Dermis microvascular lymphatic vessel endothelial cell (primary cell): ENCODE measurements around the gene CCDC57. TPM values are rescaled to one million over a fixed set of nuclear protein-coding genes. Genes with fewer than 3 reads are reported as not detected.

ENCODE experiments used
- DNase-seq, 2 donors: peaks; one replicate each; pipeline versions ENCODE4 v3.0.0 to v3.0.0-alpha.2; 2010; ENCODE audit warnings: low read depth in 2 of 2
- total RNA-seq: library from RNA; depleted of rRNA; stranded (reverse); fragments of >200 nt; gene quantifications from 2 replicates; pipeline ENCODE4 v1.2.1, GENCODE V29; 2014

CCDC57 gene
- total RNA-seq, 1 donor from 2014 or later, result 2.8 TPM

GRCh38 chr17:82108496-82108945 lies 104.1 kb downstream of the CCDC57 start:
- no peak for DNase-seq

GRCh38 chr17:82108038-82108437 lies 104.6 kb downstream of the CCDC57 start:
- DNase-seq, result no peak

GRCh38 chr17:82107341-82107860 lies 105.2 kb downstream of the CCDC57 start:
- DNase-seq, result peak in 1 of 2 donors; percentile 26

GRCh38 chr17:82106688-82107305 lies 105.8 kb downstream of the CCDC57 start:
- DNase-seq, result no peak

- peak in 1 of 2 donors; percentile 50 for DNase-seq
These were observed 106.6 kb downstream of the CCDC57 start for GRCh38 chr17:82105882-82106687.

- DNase-seq, result no peak
These were observed 107.2 kb downstream of the CCDC57 start for GRCh38 chr17:82105417-82105881.

GRCh38 chr17:82104797-82105416 lies 107.7 kb downstream of the CCDC57 start:
- DNase-seq, result no peak

- DNase-seq, result no peak
These were observed 108.8 kb downstream of the CCDC57 start for GRCh38 chr17:82103553-82104451.

GRCh38 chr17:82101767-82102679 lies 110.6 kb downstream of the CCDC57 start:
- DNase-seq, result no peak

GRCh38 chr17:82101301-82101715 lies 111.3 kb downstream of the CCDC57 start:
- no peak for DNase-seq

- no peak for DNase-seq
These were observed 111.9 kb downstream of the CCDC57 start for GRCh38 chr17:82100502-82101298.

- DNase-seq, result no peak
These were observed 113.5 kb downstream of the CCDC57 start for GRCh38 chr17:82098939-82099763.

- DNase-seq, result peak; percentile 84 to 97
These were observed 114.3 kb downstream of the CCDC57 start, which contains the start of gene FASN for GRCh38 chr17:82098169-82098938. FASN (minus strand) TSS chr17:82098236; CDS start chr17:82096445, 1,791 bp downstream.

- no peak for DNase-seq
These were observed 114.8 kb downstream of the CCDC57 start for GRCh38 chr17:82097919-82098168.

GRCh38 chr17:82097184-82097918 lies 115.3 kb downstream of the CCDC57 start:
- peak; percentile 11 to 63 for DNase-seq

GRCh38 chr17:82096709-82097183 lies 115.9 kb downstream of the CCDC57 start:
- no peak for DNase-seq
